GM21825 (cell line): ENCODE data around the gene ANKRD63.

Source experiments
- ATAC-seq: cut with Tn5 transposase; IDR thresholded peaks from one replicate; pipeline ENCODE4 v1.9.1; 2021; ENCODE audit warnings: mild to moderate bottlenecking, moderate library complexity; ENCODE audit not compliant: unreplicated experiment

ANKRD63 gene

DNA sequence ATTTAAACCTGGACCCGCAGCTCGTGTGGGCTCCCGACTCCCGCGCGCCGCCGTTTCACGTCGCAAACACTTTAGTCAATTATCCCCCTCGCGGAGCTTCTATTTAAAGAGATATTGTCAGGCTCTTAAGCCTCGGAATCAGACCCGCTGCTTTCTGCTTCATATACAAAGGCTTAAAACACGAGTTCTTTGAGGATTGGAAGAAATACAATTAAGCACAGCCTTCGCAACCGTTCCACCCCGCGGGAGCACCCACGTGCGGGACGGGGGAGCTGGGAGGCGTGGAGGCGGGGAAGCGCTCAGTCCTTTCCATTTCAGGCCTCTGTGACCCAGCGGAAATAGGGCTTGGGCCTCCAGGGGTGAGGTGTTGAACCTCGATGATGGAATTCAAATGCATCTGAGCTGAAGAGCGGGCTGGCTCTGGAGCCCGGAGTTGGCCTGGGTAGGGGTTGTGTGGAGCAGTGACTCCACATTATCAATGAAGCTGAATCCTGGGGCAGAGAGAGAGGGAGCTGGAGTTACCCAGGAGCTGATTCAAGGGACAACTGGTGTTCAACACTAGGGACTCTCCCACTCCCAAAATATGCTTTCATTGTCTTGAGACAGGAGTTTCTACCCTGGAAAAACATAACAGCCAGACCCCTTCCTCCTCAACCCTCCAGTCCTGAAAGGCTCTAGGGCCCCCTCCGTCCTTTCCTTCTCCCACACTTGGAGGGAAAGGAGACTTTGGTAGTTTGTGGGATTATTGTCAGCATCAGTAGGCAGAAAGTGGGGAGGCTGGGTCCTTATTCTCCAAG, 2.4 kb downstream of the ANKRD63 start:
- ATAC-seq, result no peak

DNA sequence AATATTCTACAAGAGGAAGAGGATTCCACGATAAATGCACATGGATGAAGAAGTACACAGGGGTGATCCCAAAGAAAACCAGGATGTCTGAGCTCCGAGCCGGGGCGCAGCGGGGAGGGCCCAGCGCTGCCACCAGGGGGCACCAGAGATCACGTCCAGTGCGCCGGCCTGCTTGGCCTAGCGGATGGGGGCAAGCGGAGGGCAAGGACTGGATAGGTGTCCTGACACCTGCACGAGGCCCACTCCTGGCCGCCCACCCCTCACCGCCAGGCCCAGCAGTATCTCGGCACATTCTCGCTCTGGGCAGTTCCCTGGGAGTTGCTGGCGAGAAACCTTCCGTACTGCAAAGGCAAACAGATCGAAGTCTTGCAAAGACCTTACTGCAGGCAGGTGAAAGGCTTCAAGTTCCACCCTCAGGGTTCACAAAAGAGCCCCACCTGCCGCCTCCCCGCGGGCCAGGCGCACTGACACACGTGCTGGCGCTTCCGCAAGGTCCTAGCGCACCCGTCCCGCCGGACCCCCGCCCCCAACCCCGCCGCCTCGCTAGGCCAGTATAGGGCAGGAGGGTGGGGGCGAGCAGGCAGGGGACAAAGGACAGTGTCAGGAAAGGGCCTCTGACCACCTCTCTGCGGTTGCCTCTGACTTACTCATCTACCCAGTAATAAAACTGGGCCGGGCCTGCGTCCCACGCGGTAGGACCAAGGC, 3.3 kb downstream of the ANKRD63 start:
- no peak for ATAC-seq

DNA sequence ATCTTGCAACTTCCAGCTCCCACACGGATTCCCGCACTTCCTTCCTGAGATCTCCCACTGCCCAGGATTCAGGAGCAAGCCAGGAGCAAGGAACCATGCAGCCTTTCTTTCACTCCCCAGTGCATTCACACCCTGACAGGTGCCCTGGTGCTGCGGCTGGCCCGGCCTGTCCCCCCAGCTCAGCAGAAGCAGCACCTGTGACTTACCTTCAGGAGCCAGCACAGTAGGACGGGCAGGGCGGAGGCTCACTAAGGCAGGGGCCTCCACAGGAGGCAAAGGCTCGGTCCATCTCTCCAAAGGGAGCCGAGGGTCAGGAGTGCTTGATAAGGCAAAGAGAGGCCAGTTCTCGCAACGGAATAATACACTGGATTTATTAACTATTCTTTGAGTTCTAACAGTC, 4.8 kb downstream of the ANKRD63 start:
- no peak for ATAC-seq

DNA sequence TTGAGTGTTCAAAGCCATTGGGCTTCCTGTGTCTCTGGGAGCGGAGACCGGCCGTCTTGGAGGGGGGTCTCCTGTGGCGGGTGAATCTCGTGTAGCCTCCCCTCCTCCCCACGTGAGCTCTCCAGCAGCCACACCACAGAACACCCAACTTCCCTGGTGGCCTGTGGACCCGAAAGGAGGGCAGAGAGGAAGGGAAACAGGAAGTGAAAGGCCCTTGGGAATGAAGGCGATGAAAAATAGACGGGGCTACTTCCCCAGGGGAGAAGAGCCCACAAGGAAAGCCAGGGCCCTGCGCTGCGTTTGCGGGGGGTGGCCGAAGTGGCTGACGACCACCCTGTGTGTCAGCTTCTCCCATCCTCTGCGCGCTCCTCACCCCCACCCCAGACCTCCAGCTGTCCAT, 5.4 kb downstream of the ANKRD63 start:
- ATAC-seq, result no peak

DNA sequence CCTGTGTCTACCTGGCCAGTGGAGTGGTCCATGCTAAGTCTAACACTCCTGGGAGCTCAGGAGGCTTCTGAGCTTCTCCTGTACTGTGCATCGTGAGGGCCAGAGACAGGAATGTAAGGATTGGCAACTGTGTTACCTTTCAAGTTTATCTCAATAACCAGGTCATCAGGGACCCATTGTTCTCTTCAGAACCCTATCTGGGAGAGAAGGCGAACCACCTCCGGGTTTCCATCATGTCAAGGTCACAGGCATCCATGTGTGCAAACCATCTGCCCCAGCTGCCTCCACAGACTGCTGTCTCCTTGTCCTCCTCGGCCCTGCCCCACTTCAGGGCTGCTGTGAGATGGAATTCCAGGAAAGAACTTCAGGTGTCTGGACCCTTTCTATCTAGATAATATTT, 5.9 kb downstream of the ANKRD63 start:
- no peak for ATAC-seq

DNA sequence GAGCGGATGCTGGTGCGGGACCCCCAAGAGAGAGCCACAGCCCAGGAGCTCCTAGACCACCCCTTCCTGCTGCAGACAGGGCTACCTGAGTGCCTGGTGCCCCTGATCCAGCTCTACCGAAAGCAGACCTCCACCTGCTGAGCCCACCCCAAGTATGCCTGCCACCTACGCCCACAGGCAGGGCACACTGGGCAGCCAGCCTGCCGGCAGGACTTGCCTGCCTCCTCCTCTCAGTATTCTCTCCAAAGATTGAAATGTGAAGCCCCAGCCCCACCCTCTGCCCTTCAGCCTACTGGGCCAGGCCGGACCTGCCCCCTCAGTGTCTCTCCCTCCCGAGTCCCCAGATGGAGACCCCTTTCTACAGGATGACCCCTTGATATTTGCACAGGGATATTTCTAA, 6.9 kb downstream of the ANKRD63 start:
- ATAC-seq, result no peak

DNA sequence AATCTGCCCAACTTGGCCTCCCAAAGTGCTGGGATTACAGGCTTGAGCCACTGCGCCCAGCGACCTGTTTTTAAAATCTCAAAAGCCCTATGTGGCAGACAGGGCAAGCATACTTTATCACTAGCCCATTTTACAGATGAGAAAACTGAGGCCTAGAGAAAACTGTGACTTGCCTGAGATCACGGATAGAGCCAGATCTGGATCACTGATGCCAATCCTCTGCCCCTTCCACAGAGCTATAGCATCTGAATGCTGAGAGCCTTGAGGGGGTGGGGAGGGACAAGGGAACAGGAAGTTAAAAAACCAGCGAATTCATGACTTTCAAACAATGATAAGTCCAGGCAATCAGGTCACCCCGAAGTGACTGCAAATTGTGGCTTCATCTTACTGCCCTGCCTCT, 7.3 kb downstream of the ANKRD63 start:
- no peak for ATAC-seq

DNA sequence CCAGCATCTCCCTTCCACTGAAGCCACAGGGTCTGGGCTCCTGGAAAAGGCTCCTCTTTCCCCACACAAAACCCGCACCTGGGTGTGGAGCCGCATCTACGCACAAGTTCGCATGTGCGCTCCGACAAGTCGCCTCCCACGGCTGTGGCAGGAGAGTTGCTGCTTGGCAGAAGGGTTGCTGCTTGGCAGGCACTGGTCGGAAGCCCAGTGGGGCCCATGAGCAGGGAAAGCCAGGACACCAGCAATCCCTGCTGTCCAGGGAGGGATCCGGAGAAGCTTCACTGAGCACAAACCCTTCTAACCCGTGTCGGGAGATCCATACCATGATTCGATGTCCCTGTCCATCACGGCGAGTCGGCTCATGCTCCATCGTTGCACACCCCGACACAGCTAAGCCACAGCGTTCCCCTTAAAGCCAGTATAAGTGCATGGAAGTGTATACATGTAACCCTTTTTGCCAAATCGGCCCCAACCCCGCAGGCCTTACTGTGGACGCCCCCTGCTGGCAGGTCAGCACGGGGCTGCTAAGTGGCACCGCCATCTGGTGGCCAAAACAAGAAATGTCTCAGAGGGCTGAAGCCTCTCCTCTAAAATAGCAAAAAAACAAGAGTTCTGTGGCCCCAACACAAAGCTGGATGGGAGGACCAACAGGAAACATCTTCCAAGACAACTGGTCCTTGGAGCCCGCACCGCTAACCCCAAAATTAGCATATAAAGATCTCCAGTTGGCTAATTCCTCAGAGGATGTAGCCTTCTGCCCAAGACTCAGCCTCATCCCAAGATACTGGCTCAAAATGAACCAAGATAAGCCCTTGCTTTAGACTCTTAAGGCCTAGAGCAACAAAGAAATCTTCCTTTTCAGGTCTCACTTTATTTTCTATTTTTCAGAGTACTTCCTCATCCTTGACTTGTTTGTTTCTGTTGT, 8.3 kb downstream of the ANKRD63 start:
- no peak for ATAC-seq

DNA sequence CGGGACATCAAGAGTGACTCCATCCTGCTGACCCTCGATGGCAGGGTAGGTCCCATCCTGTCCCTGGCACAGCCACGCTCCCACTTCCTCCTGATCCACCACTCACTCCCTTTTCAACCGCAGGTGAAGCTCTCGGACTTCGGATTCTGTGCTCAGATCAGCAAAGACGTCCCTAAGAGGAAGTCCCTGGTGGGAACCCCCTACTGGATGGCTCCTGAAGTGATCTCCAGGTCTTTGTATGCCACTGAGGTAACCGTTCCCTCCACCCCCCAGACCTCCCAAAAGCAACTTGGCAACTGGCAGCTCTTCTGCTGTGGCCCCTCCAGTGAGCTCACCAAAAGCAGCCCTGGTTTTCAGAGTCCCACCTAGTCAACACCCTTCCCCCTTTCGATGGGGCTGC, 9.4 kb downstream of the ANKRD63 start:
- ATAC-seq, result no peak

DNA sequence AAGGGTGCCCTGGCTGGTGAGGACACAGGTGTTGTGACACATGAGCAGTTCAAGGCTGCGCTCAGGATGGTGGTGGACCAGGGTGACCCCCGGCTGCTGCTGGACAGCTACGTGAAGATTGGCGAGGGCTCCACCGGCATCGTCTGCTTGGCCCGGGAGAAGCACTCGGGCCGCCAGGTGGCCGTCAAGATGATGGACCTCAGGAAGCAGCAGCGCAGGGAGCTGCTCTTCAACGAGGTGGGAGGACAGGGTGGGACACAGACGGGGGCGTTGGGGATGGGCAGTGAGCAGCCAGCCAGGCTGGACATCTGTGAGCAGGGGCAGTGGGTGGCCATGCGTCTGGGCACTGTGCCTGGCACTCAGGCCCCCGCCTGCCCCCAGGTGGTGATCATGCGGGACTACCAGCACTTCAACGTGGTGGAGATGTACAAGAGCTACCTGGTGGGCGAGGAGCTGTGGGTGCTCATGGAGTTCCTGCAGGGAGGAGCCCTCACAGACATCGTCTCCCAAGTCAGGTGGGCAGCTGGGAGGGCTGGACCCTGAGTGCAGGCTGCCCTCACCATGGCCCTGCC, 10.3 kb downstream of the ANKRD63 start:
- no peak for ATAC-seq

DNA sequence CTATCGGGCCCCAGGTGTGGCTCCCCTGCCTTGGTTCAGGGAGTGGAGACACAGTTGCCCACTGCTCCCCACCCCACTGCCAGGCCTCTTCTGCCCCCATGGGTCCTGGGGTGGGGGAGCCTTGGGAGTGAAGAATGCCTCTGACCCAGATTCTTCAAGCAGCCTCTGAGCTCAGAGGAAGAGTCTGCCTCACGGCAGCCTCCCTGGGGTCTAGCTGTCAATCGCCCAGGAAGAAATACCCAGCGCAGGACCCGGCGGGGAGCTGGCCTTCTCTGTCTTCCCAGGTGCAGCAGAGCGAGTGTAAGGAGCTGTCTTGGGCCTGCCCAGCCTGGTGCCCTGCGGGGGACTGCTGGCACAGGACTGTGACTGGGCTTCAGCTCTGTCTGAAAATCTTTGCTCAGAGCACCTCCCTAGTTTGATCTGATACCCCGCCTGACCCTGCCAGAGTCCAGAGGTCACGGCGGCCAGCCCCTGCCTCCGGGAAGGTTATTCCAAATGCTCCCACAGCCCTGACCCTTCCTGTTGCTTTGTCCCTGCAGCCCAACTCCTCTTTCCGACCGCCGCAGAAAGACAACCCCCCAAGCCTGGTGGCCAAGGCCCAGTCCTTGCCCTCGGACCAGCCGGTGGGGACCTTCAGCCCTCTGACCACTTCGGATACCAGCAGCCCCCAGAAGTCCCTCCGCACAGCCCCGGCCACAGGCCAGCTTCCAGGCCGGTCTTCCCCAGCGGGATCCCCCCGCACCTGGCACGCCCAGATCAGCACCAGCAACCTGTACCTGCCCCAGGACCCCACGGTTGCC, 11.0 kb downstream of the ANKRD63 start:
- no peak for ATAC-seq

DNA sequence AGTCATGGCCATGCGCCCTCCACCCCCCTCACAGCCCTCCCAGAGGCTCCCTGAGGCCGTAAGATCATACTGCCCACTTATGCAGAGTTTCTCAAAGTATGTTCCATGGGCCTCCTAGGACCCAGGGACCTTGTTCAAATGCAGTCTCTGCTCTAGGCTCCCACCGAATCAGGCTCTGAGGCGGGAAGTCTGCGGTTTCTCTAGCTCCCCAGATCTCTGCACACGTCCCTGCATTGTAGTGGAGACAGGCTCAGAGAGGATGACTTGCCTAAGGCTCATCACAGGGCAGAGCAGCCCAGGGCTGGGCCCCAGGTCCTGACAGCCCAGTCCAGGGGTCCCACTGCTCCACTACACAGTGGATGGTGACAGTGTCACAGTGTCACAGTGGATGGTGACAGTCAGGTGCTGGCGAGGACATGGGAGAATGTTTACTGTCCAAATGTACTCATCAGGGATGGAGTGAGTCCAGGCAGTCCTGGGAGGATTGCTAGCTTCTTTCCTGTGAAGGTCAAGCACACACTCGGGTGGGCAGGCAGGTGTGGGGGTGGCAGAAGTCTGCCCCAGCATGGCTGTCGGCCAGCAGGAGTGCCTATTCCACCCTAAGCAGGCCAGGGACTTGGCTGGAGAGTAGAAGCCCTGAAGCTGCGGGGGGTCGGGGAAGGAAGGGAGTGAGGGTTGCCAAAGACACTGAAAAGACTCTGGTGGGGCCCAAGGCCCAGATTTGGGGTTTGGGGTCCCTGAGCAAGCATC, 12.4 kb downstream of the ANKRD63 start:
- ATAC-seq, result no peak

DNA sequence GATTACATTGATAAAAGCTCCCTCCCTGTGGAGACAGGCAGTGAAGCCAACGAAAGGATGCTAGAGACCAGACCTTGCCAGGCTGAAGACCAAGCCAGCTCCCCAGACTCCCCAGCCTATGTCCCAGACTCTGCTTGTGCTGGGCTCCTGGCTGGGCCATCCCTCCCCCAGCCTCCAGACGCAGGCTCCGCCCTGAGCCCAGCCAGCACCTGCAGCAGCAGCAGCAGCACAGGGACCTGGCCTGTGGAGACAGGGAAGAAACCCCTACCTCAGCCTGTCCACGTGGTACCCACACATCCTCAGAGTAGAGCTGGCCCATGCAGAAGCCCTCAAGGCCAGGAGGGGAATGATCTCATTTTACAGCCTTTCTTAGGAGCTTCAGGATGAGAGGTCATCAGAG, 13.3 kb downstream of the ANKRD63 start:
- ATAC-seq, result no peak

DNA sequence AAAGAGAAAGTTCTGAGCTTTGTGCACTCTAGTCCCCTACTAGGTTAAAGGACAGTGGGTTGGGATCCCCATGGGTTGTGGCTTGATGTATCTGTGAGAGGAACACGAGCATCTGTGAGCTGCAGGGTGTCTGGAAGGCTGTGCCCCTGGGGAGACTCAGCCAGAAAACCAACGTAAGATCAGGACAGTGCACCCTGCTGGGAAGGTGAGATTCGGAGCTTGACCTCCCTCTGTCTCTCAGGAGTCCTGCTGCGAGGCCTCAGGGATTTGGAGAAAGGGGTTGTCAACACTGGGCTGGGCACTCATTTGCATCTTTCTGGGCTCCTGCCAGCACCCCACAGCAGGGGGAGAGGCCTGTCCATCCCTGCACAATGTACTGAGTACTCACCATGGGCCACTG, 15.2 kb downstream of the ANKRD63 start:
- ATAC-seq, result no peak

DNA sequence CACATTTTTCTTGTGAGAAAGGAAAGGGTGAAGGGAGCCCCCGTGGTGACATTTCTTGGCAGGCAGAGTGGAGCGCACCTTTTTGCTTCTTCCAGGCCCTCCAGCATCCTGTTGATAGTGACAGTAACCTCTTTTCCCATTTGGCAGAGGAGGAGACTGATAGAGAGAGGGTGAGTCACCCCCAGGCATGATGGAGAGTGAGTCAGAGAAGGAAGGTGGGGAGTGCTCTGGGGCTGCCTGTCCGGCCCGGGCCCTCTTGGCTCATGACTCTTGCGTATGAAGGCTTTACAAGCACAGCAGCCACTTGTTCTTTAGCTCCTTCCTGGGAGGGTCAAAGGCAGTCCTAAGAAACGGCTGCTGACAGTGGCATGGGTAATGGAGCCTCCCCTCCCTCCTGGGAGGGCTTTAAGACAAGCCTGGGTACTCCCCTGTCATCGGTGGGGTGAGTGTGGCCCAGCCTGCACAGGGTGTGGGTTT, 16.0 kb downstream of the ANKRD63 start:
- ATAC-seq, result no peak

DNA sequence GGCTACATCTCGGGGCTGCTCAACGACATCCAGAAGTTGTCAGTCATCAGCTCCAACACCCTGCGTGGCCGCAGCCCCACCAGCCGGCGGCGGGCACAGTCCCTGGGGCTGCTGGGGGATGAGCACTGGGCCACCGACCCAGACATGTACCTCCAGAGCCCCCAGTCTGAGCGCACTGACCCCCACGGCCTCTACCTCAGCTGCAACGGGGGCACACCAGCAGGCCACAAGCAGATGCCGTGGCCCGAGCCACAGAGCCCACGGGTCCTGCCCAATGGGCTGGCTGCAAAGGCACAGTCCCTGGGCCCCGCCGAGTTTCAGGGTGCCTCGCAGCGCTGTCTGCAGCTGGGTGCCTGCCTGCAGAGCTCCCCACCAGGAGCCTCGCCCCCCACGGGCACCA, 17.0 kb downstream of the ANKRD63 start:
- no peak for ATAC-seq

DNA sequence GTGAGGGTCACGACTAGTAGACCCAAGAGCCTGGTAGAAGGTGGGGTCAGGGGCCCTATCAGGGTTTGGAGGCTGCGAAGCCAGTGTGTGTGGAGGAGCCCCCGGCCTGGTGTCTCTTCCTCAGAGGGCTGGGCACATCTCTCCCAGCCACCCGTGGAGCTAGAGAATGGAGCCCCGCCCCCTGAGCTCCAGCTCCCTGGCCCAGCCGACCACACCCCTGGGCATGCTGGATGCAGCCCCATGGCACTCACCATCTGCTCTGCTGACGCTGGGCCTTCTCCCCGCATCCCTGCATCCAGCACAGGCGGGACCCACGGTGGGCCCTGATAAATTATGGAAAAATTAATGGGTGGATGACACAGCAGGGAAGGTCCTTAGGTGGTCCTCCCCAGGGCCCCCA, 17.5 kb downstream of the ANKRD63 start:
- no peak for ATAC-seq

DNA sequence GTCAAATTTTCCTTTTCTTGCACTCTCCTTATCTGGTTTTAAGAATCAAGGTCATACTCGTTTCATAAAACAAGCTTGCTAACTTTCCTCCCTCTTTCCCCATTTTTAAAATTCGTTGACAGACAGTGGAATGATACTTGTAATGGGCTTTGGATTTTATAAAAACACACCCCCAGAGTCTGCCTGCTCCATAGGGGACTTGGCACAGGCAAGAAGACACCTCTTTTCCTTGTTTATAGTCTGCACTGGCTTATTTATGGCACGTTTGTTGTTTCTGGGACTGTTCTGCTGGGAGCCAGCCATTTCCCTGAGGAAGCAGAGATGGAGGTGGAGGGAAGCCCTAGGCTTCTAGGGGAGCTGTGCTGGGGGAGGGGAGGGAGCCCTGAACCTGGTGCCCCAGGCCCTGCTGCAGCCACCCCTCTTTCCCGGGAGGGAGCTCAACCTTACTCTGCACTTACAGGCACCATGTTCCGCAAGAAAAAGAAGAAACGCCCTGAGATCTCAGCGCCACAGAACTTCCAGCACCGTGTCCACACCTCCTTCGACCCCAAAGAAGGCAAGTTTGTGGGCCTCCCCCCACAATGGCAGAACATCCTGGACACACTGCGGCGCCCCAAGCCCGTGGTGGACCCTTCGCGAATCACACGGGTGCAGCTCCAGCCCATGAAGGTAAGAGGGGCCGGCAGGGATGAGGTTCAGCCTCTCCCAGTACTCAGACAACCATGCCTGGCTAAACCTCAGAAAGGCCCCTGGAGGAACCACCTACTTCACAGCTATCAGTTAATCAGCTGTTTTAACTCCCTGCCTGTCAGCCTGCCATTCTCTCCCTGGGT, 18.3 kb downstream of the ANKRD63 start:
- ATAC-seq, result no peak
